Sigmoid colon (tissue), 7 donors: ENCODE data around the gene C18orf32. TPM values are rescaled to one million over a fixed set of nuclear protein-coding genes. Genes with fewer than 3 reads are reported as not detected.

ENCODE experiments used
- DNase-seq: peaks from one replicate; pipeline ENCODE4 v3.0.0-alpha.2; 2019
- H3K27ac ChIP-seq, 4 donors: fragments of 200-600 bp; sonication (generic); one replicate each; pipeline ENCODE4 v1.5.1; 2016 to 2019; ENCODE audit warnings: mild to moderate bottlenecking in 1 of 4
- H3K27me3 ChIP-seq, 3 donors: fragments of 200-600 bp; sonication (generic); one replicate each; pipeline ENCODE4 v1.5.1; 2019; ENCODE audit warnings: mild to moderate bottlenecking in 1 of 3
- H3K36me3 ChIP-seq, 4 donors: fragments of 200-600 bp; sonication (generic); one replicate each; pipeline ENCODE4 v1.5.1; 2016 to 2019
- H3K4me1 ChIP-seq, 4 donors: fragments of 200-600 bp; sonication (generic); one replicate each; pipeline ENCODE4 v1.5.1; 2017 to 2019
- H3K4me3 ChIP-seq, 4 donors: fragments of 200-600 bp; sonication (generic); one replicate each; pipeline ENCODE4 v1.5.1; 2017 to 2019; ENCODE audit warnings: mild to moderate bottlenecking in 2 of 4, moderate library complexity in 1 of 4
- H3K9me3 ChIP-seq, 4 donors: fragments of 200-600 bp in 3 of 4; sonication (generic) in 3 of 4; one replicate each; pipeline versions ENCODE4 v1.5.1 to v1.6.1; 2013 to 2019
- CTCF ChIP-seq, 4 experiments: fragments of 450-650 bp in 3 of 4; fragments of 200-600 bp in 1 of 4; IDR thresholded peaks; one replicate each; pipeline ENCODE4 v1.5.1; 2016 to 2019; ENCODE audit warnings: antibody characterized with exemption in 4 of 4, mild to moderate bottlenecking in 3 of 4, moderate library complexity in 2 of 4
- EP300 ChIP-seq, 4 donors: sonication (generic); formaldehyde crosslinking; IDR thresholded peaks; one replicate each; pipeline ENCODE4 v1.6.1; 2017; ENCODE audit warnings: antibody characterized with exemption in 4 of 4
- POLR2A ChIP-seq, 2 donors: fragments of 450-650 bp; IDR thresholded peaks; one replicate each; pipeline ENCODE4 v1.6.1; 2016; ENCODE audit warnings: antibody characterized with exemption in 2 of 2, mild to moderate bottlenecking in 2 of 2, moderate library complexity in 2 of 2
- POLR2AphosphoS5 ChIP-seq, 4 donors: sonication (generic); formaldehyde crosslinking; IDR thresholded peaks; one replicate each; pipeline ENCODE4 v1.6.1; 2017; ENCODE audit warnings: antibody characterized with exemption in 4 of 4
- WGBS, 2 donors: extraction: QIAGEN DNeasy Blood & Tissue Kit; methylation state at CpG; one replicate each; pipeline ENCODE4 v1.1.7; 2013; 5-methylcytosine and 5-hydroxymethylcytosine counted together
- intact Hi-C: fragments of 100-400 bp; cut with DNase I; formaldehyde crosslinking; loops from one replicate; pipeline ENCODE4 v1.15.1; 2023
- polyA plus RNA-seq, 3 donors: library from polyadenylated mRNA; stranded (reverse); fragments of 200-250 nt; gene quantifications; one replicate each; pipeline ENCODE4 v1.2.3, GENCODE V29; 2013
- total RNA-seq, 4 donors: library from RNA; depleted of rRNA; stranded (reverse); fragments of >200 nt; gene quantifications; one replicate each; pipeline ENCODE4 v1.1.0, GENCODE V29; 2016
- donor health status: healthy with polysubstance abuse.
- donor health status: Bipolar disorder and iron deficiency.
- donor health status: healthy.

C18orf32 gene
- 10 to 100 TPM; 29.1 to 57.8 (median 45.8) TPM for total RNA-seq
- polyA plus RNA-seq = 10 to 100 TPM; 58.4 to 68.7 (median 64.9) TPM

GRCh38 chr18:49486953-49487710 is at the start of gene C18orf32:
C18orf32 (minus strand) TSS chr18:49487234; CDS start chr18:49483748, 3,486 bp downstream.
- Histone ChIP-seq H3K27ac (peak within 1 kb of the TSS; percentile 93 to 98 (median 96)), H3K27me3 (no peaks in the 10 kb centered on the region), H3K36me3 (peaks cover 19 to 50% (median 30%) of the 10 kb centered on the region in 4 donors), H3K4me1 (peaks cover 0 to 46% (median 37%) of the 10 kb centered on the region in 4 donors), H3K4me3 (peak within 1 kb of the TSS; percentile 67 to 92 (median 86)), H3K9me3 (no peaks in the 10 kb centered on the region)
- peak; percentile 97 to 98 (median 98) for TF ChIP-seq POLR2AphosphoS5 (IDR thresholded peaks at IDR 0.05)
- no peak for TF ChIP-seq EP300 (IDR thresholded peaks at IDR 0.05)
- TF ChIP-seq CTCF (IDR thresholded peaks at IDR 0.05) = no peak
- TF ChIP-seq POLR2A (IDR thresholded peaks at IDR 0.05) = peak; percentile 92 to 94
- 2 to 4% methylated on average over 69 of the region's 69 CpGs for WGBS, 2 donors
- intact Hi-C loops = loop anchor here (2.0 to 10.0 kb wide), 6 partner anchors 26 to 1555 kb away; partner anchors contain the start of genes ACAA2, CTIF, DYM and SMAD2
- peak; percentile 98 for DNase-seq

- Histone ChIP-seq H3K27me3 (no peaks in the 10 kb centered on the region), H3K4me1 (no peaks in the 10 kb centered on the region), H3K36me3 (no peaks in the 10 kb centered on the region), H3K4me3 (no peak overlapping the region), H3K27ac (no peak overlapping the region), H3K9me3 (no peaks in the 10 kb centered on the region)
- 88 to 90% methylated on average over 1 of the region's 1 CpG for WGBS, 2 donors
- no peak for DNase-seq
- no peak for TF ChIP-seq EP300 (IDR thresholded peaks at IDR 0.05)
- TF ChIP-seq CTCF (IDR thresholded peaks at IDR 0.05) = no peak
- TF ChIP-seq POLR2A (IDR thresholded peaks at IDR 0.05) = no peak
- TF ChIP-seq POLR2AphosphoS5 (IDR thresholded peaks at IDR 0.05) = no peak
- intact Hi-C loops = no loop called here
Measured at GRCh38 chr18:49534846-49535601, 48.0 kb upstream of the C18orf32 start.

DNA sequence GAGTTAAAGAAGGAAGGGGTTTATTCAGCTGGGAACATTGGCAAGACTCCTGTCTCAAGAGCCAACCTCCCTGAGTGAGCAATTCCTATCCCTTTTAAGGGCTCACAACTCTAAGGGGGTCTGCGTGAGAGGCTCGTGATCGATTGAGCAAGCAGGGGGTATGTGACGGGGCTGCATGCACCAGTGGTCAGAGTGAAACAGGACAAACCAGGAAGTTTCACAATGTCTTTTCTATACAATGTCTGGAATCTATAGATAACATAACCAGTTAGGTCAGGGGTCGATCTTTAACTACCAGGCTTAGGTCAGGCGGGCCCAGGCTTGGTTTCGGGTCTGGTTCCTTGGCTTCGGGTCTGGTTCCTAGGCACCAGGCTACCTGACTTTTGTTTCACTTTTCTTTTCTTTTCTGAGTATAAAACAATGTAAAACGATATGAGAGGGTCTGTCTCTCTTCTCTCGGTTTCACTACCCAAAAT is 44.7 kb upstream of the C18orf32 start:
- no peaks in the 10 kb centered on the region for H3K27me3 ChIP-seq
- TF ChIP-seq CTCF (IDR thresholded peaks at IDR 0.05) (no peak), POLR2A (IDR thresholded peaks at IDR 0.05) (no peak), POLR2AphosphoS5 (IDR thresholded peaks at IDR 0.05) (no peak), EP300 (IDR thresholded peaks at IDR 0.05) (no peak)
- no peaks in the 10 kb centered on the region for H3K36me3 ChIP-seq
- no peak overlapping the region for H3K27ac ChIP-seq
- H3K9me3 ChIP-seq = no peaks in the 10 kb centered on the region
- H3K4me3 ChIP-seq = no peak overlapping the region
- intact Hi-C loops = no loop called here
- WGBS, 2 donors = 72 to 78% methylated on average over 10 of the region's 10 CpGs
- DNase-seq = no peak
- H3K4me1 ChIP-seq = no peaks in the 10 kb centered on the region

DNA sequence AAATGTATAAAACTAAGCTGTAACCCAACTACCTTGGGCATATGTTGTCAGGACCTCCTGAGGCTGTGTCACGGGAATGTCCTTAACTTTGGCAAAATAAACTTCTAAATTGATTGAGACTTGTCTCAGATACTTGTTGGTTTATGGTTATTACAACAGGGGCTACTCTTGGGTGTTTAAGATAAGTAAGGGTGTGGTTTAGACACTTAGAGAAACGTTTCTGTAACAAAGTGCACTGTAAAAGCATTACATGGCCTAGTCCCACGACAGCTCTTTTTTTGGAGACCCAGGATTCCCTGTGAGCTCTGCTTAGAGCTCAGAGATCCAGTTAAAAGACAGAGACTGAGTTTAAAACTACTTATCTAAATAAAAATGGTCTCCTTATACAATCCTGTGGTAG is 42.6 kb upstream of the C18orf32 start:
- no peak for DNase-seq
- H3K9me3 ChIP-seq = no peaks in the 10 kb centered on the region
- no peaks in the 10 kb centered on the region for H3K4me1 ChIP-seq
- no peaks in the 10 kb centered on the region for H3K27me3 ChIP-seq
- no peak overlapping the region for H3K27ac ChIP-seq
- H3K36me3 ChIP-seq = no peaks in the 10 kb centered on the region
- TF ChIP-seq CTCF (IDR thresholded peaks at IDR 0.05) (no peak), POLR2A (IDR thresholded peaks at IDR 0.05) (no peak), POLR2AphosphoS5 (IDR thresholded peaks at IDR 0.05) (no peak)
- H3K4me3 ChIP-seq = no peak overlapping the region
- intact Hi-C loops = no loop called here
- WGBS, 2 donors = 12 to 54% methylated on average over 3 of the region's 3 CpGs
